Sciatic nerve (tissue), 2 donors: ENCODE data around the gene IL7R. TPM values are rescaled to one million over a fixed set of nuclear protein-coding genes. Genes with fewer than 3 reads are reported as not detected.
A peak's percentile ranks its signal among the peaks of the same experiment; 100 is the strongest.

ENCODE experiments used
- ATAC-seq: fragments of 200-7000 bp; cut with Tn5 transposase; one replicate; pipeline ENCODE4 v1.9.1; 2020; ENCODE audit warnings: mild to moderate bottlenecking, moderate library complexity
- DNase-seq: peaks from one replicate; pipeline ENCODE4 v3.0.0-alpha.2; 2020; ENCODE audit warnings: low spot score
- intact Hi-C: fragments of 100-400 bp; cut with DNase I; formaldehyde crosslinking; loops from one replicate; pipeline ENCODE4 v1.14.2; 2022
- total RNA-seq: library from RNA; stranded (reverse); fragmentation: NEBNext Ultra II Directional; extraction: Animal tissue kit (Norgen Biotek cat#: 25700); gene quantifications from one replicate; pipeline ENCODE4 v1.2.1, GENCODE V29; 2021
- donor health status: DM: no; HTN: no; CAD: no.
- donor health status: DM: no; HTN: no; CAD: no.

Gene IL7R, protein sequence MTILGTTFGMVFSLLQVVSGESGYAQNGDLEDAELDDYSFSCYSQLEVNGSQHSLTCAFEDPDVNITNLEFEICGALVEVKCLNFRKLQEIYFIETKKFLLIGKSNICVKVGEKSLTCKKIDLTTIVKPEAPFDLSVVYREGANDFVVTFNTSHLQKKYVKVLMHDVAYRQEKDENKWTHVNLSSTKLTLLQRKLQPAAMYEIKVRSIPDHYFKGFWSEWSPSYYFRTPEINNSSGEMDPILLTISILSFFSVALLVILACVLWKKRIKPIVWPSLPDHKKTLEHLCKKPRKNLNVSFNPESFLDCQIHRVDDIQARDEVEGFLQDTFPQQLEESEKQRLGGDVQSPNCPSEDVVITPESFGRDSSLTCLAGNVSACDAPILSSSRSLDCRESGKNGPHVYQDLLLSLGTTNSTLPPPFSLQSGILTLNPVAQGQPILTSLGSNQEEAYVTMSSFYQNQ
- total RNA-seq: 7.8 TPM

DNA sequence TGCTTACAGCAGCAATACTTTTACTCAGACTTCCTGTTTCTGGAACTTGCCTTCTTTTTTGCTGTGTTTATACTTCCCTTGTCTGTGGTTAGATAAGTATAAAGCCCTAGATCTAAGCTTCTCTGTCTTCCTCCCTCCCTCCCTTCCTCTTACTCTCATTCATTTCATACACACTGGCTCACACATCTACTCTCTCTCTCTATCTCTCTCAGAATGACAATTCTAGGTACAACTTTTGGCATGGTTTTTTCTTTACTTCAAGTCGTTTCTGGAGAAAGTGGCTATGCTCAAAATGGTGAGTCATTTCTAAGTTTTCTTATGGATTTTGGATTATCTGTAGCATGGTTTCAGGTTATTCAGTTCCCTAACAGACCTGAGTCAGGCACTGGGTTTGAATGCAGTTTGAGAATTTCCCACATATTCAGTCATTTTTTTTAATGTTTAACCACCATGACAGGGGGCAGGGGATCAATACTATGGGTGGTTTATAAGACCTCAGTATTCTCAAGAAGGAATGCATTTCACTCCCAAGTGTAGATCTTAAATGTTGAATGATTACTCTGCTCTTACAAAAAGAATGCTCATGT is at the start of gene IL7R:
TSS of gene IL7R (plus strand) at position 127 of the 587 bp plus-strand sequence. CDS start at position 214, 87 bp downstream.
- ATAC-seq (peak; percentile 29), DNase-seq (no peak)
- intact Hi-C loops: no loop called here

DNA sequence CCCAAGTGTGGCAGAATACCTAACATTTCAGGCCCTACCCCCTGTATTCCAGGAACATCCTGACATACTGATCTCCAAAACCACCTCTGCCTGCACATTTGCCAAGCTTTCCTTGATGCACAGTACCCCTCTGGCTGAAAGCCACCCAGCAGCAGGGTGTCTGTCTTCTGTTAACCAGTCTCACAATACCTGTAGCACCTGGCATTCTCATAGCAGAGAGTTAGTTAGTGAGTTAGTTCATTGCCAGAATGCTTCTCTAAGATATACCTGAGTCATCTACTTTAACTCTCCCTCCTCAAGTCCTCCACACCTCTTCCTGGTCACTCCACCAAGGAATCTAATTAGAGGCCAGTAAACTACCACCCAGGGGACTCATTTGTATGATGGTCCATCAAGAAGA is 46.1 kb upstream of the IL7R start:
- DNase-seq (no peak), ATAC-seq (no peak)
- intact Hi-C loops: no loop called here

DNA sequence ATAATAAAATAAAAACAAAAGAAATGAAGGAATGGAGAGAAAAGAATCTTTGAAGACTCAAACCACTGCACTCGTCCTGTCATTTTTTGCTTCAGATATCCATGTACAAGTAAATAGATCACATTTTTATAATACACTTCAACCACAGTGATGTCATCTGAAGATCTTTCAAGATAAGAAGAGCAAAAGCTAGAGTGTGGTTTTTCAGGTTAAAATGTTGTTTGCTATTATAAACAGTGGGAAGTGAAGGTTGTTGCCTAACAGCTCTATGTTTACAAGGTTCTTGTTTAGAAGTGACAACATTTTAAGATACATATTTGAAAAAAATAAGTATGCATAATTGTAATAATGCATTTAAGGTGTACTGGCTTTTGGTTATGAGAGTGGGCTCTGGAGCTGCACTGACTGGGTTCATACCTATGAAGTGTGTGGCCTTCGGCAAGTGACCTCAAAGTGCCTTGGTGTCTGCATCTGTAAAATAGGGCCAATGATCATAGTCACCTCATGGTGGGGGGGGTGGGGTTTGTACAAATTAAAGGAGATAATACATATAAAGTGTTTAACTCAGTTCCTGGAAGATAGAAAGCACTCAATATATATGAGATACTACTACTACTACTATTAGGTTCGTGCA is 45.5 kb upstream of the IL7R start:
- ATAC-seq (no peak), DNase-seq (no peak)
- intact Hi-C loops: no loop called here

DNA sequence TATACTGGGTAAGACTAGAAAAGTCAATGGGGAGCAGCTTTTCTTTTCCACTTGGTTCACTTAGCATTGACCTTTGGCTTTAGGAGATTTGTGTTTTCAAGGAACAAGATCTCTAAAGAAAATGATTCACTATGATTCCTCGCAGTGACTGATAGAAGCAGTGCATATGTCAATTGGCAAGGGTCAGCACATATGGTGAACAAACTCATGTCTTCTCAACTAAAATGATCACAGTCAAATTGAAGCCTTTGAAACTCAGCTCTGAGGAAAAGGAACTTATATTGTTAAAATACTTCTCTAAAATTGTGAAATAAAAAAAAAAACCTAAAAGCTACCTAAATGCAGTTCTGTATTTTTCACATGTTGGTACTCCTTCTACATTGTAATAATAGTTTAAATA is 43.2 kb upstream of the IL7R start:
- intact Hi-C loops: no loop called here
- no peak for ATAC-seq
- DNase-seq: no peak

DNA sequence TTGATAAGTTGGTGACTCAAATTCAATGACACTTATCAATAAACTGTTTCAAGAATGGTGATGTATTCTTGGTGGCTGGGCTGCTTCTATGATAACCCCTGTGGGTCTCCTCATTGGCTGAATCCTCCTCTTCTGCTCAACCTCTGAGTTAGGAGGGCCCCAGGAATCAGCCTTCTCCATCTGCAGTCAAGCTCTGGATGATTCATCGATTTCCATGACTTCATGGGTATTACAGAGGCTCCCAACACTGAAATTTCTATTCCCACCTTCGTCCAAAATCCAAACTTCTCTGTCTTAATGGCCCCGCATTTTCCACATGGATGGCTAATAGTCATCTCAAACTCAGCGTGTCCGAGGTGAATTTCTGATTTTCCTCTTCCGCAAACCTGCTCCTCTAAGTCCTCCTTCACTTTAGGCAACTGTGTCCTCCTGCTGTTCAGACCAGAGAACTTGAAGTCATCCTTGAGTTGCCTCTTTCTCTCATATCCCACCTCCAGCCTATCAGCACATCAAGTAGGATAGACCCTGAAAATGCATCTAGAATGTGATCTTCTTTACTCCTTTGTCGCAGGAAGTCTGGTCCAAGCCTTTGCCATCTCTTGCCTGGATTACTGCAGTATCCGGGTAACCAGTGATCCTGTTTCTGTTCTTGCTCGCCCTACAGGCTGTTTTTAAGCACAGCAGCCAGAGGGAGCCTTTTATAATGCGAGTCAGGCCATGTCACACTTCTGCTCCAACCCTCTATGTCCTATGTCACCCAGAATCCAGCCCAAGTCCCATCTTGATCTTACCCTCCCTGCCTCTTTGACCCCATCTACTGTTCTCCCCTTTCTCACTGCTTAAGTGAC is 41.4 kb upstream of the IL7R start:
- DNase-seq (no peak), ATAC-seq (peak; percentile 41)
- intact Hi-C loops: no loop called here

DNA sequence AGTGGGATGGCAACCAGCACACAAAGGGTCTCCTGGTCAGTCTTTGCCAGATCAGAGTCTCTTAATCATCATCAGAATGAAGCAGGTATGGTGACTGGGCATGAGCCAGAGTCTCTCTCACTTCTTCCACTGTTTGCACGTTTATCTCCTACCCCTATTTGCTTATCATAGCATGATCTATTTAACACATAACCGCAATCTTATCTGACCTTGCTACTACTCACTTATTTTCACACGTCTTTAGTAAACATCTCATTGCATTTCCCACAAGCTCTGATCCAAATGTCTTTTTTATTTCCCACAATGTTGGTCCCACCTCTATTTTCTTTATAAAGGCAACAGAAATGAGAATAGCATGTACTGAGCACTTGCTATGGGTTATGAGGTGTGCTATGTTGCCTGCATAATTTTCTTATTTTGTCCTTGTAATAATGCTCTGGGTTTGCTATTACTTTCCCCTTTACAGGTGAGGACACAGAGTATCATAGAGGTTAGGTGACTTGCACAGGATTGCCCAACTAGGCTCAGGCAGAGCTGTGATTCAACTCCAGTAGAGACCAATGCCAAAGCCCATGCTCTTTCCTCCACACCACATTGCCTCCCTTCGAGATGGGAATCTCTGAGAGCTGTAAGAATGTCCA is 39.7 kb upstream of the IL7R start:
- intact Hi-C loops: no loop called here
- DNase-seq (no peak), ATAC-seq (no peak)

DNA sequence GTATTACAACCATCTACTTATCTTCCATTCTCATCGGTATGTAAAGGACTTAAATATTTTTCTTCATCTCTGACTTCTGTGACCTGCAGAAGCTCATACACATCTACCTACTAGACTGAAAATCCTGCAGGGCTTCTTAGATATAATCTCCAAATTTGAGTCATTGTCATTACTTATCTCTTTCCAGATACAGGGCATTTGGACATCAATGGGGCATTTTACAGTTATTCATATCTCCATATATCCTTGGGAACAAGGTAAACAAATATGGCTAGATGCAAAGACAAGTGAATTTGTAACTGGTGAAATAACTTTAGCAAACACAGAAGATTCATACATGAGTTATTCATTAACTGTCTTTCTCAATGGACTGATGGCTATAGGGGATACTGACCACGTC is 37.7 kb upstream of the IL7R start:
- DNase-seq: no peak
- intact Hi-C loops: no loop called here

DNA sequence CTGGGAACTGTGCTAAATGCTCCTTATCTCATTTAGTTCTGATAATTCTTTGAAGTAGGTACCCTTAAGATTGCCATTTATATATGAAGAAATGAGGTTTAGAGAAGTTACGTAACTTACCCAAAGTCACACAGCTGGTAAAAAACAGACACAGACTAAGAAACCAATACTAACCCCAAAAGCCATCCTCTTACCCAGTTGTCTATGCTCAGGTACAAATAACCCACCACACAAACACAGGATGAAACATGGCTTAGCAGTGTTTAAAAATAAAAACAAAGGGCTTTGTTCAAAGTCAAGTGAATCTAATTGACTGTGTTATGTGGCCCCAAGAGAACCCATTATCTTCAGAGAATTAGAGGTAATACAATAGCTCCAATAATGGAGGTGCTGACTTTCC is 37.0 kb upstream of the IL7R start:
- intact Hi-C loops: no loop called here
- ATAC-seq (no peak), DNase-seq (no peak)

More for the DNA sequence above, 37.7 kb upstream of the IL7R start:
- no peak for ATAC-seq

DNA sequence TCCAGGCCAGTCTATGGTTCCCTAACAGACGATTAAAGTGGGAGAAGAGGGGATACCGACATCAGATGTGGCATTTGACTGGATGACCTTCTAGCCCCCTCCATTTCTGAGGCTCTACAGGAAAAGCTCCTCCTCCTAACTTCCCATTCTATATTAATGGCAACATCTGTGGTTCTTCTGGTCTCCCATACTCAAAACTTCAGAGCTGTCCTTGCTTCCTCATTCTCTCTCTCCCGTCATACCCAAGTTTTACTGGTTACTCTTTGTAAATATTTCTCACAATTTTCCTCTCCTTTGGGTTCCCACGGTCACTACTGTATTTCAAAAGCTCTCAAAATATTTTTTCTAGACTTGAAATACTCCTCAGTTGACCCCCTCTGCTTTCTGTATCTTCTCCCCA is 36.0 kb upstream of the IL7R start:
- ATAC-seq (no peak), DNase-seq (no peak)
- intact Hi-C loops: no loop called here

DNA sequence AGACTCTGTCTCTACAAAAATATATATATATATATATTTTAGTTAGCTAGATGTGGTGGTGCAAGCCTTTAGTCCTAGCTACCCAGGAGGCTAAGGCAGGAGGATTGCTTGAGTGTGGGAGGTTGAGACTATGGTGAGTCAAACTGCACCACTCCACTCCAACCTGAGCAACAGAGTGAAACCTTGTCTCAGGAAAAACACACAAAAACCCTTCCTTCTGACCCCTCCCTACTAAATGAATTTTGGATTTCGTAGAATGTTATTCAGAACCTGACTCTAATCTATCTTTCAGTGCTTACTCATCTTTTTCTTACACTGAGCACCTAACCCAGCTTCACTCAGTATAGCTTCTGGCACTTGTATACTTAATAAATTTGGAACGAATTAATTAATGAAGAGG is 35.2 kb upstream of the IL7R start:
- ATAC-seq: no peak
- intact Hi-C loops: no loop called here

DNA sequence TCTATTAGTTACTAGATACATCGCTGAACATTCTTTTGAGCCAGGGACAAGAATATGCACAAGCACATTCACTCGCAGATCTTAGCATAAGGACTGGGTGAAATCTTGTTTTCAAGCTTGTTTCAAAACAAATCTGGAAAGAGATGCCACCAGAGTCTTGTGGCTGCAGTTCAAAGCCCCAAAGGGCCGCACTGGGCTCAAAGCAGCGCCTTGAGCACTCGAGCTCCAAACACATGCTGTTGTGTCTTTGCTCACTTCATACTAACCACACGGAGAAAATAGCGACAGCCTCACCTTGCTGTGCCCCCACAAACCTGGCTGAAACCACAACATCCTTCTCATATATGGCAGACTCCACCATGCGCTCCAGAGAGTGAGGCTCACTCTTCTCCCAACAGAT is 34.2 kb upstream of the IL7R start:
- intact Hi-C loops: no loop called here
- ATAC-seq (no peak), DNase-seq (no peak)

More for the DNA sequence above, 35.2 kb upstream of the IL7R start:
- no peak for DNase-seq

DNA sequence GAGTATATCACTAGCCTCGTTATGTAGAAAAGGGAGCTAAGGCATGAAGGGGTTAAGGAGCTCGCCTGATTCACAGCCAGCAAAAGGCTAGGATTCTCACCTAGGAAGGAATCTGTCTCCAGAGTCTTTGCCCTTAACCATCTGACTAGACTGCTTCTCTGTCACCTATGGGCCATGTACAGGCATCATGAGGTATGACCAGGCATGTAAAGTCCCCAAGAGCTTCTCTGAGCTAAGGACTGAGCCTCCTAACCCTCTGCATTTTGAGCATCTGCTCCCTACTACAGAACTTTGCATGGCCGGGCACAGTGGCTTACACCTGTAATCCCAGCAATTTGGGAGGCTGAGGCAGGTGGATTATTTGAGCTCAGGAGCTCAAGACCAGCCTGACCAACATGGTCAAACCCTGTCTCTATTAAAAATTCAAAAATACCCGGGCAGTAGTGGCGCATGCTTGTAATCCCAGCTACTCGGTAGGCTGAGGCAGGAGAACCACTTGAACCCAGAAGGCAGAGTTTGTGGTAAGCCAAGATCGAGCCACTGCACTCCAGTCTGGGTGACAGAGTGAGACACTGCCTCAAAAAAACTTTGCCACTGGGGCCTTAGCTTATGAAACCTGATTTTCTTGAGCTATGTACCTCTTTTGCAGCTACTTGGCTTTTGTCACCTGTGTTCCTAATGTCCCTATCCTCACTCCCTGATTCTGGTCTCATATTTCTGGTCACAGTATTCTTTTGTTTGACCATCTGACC is 33.2 kb upstream of the IL7R start:
- ATAC-seq (no peak), DNase-seq (no peak)
- intact Hi-C loops: no loop called here

DNA sequence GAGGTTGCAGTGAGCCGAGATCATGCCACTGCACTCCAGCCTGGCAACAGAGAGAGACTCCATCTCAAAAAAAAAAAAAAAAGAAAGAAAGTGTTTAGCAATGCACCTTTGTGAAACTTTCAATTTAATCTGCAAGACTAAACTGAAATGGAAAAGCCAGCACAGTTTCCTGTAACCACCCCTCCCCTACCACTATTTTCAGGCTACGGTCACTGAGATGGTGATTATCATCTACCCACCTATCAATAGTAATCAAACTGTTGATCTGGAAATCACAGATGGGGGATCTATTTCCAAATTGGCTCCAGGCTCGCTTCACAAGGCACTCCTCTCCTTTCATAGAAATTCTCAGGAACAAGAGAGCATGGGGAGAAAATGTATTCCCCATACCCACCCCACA is 30.6 kb upstream of the IL7R start:
- DNase-seq (no peak), ATAC-seq (no peak)
- intact Hi-C loops: no loop called here

DNA sequence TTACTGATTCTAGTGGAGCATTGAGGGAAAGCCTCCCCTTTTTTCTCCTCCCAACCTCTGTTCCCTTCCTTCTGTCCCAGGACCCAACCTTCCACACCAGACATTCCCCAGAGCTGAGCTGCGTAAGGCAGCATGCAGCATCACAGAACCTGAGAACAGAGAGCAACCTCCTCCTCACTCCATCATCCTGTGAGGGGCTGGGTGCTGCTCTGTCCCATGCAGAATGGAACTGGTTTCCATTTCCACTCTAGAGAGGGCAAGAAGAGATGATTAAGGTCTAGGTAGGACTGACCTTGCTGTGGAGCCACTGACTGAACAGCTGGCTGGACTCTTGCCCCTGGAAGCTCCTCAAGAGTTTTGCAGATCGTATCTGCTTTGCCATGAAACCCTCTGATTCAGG is 30.1 kb upstream of the IL7R start:
- ATAC-seq: no peak
- no peak for DNase-seq
- intact Hi-C loops: no loop called here

DNA sequence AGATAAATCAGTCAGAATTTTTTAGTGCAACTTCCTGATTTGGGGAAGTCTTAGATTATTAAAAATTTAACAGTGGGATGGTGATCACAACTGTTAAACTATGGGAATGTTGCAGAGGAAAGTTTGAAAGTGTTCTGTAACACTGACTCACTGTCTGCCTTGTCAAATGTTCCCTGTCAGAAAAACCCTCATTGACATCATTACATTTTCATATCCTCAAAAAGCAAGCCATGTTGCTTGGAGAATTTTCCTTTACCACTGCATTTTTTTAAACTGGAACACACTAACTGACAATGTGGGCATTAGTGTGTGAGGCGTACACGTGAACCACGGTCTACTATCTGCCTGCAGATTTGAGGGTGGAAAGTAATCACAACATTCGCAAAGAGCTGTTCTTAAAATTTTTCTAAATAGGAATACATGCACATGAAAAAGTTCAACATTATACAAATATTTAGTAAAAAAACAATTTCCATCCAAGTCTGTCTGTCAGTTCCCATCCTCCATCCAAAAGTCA is 28.6 kb upstream of the IL7R start:
- DNase-seq (no peak), ATAC-seq (no peak)
- intact Hi-C loops: no loop called here

DNA sequence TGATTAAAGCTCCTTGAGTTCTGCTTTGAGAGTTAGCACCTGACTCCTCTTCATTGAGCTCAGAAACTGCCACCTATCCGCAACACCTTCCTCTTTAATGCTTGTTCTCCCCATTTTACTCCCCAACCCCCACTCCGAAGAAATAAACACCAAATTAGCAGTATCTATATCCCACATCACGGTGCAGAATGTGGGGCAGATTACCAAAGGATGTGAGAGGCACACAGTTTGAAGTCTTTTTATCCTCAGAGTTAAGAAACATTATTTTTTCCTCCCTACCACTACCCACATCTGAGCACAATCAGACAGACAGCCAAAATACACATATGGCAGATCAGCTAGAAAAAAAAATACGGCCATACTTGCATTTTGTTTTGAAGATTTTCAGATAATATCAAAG is 26.1 kb upstream of the IL7R start:
- no peak for ATAC-seq
- DNase-seq: no peak
- intact Hi-C loops: no loop called here

DNA sequence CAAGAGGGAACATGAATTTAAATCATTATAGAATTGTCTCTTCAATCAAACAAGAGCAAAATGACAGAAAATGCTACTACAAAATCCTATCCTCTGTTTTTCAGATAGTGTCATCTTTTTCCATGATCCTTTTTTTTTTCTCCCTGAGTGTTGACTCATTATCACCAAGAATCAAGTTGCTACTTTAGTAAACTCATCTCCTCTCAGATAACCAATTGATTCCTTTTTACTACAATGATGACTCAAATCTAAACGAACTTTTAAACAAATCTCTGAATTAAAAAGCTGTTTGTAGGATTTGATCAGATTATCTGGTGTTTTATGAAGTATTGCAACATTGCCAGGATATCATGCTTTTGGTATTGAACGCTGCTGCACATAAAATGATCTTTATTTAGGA is 23.9 kb upstream of the IL7R start:
- ATAC-seq (no peak), DNase-seq (no peak)
- intact Hi-C loops: no loop called here

DNA sequence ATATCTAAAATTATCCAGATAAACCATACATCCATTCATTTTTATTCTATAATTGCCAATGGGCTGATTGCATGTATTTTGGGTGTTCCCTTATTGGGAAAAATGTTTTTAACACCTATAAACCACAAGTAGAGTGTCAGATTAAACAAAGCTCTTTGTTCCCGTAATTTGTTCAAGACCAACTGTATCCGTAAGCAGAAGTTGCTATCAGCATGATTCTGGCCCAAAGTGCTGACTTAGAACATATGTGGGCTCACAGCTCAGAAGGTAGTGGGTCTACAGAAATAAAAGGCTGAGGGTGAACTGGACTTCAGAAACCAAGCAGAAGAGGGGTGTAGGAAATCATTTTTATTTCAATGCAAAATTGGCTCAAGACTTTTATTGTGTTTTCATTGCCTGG is 23.5 kb upstream of the IL7R start:
- no peak for ATAC-seq
- DNase-seq: no peak
- intact Hi-C loops: no loop called here
